ENCODE results near the gene MPI.

DNA sequence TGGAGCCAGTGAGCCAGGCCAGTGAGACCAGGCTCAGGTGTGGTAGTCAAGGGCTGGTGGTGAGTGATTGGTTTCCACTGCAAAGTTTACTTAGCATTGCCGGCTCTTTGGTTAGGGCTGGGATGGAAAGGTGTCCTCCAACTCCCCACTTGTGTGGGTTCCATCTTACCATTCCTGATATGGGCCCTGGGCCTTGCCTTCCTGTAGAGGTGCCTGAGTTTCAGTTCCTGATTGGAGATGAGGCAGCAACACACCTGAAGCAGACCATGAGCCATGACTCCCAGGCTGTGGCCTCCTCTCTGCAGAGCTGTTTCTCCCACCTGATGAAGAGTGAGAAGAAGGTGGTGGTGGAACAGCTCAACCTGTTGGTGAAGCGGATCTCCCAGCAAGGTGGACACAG lies 3.1 kb downstream of the MPI start:
- TF ChIP-seq FOS (IDR thresholded peaks at IDR 0.05; ENCODE audit: borderline replicate concordance, extremely low read depth, insufficient read length) (no peak), POLR2A (IDR thresholded peaks at IDR 0.05; ENCODE audit: low read depth, low read length) (no peak)
- TF ChIP-seq, protein P1, sequence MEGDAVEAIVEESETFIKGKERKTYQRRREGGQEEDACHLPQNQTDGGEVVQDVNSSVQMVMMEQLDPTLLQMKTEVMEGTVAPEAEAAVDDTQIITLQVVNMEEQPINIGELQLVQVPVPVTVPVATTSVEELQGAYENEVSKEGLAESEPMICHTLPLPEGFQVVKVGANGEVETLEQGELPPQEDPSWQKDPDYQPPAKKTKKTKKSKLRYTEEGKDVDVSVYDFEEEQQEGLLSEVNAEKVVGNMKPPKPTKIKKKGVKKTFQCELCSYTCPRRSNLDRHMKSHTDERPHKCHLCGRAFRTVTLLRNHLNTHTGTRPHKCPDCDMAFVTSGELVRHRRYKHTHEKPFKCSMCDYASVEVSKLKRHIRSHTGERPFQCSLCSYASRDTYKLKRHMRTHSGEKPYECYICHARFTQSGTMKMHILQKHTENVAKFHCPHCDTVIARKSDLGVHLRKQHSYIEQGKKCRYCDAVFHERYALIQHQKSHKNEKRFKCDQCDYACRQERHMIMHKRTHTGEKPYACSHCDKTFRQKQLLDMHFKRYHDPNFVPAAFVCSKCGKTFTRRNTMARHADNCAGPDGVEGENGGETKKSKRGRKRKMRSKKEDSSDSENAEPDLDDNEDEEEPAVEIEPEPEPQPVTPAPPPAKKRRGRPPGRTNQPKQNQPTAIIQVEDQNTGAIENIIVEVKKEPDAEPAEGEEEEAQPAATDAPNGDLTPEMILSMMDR (IDR thresholded peaks at IDR 0.05 in 2 of 3, conservative IDR thresholded peaks at IDR 0.05 in 1 of 3; ENCODE audit: control insufficient read depth in 2 of 3, extremely low read depth in 1 of 3, insufficient read depth in 1 of 3, low read depth in 3 of 3, low read length in 3 of 3), result no peak
- TF ChIP-seq, protein P2, sequence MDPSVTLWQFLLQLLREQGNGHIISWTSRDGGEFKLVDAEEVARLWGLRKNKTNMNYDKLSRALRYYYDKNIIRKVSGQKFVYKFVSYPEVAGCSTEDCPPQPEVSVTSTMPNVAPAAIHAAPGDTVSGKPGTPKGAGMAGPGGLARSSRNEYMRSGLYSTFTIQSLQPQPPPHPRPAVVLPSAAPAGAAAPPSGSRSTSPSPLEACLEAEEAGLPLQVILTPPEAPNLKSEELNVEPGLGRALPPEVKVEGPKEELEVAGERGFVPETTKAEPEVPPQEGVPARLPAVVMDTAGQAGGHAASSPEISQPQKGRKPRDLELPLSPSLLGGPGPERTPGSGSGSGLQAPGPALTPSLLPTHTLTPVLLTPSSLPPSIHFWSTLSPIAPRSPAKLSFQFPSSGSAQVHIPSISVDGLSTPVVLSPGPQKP (IDR thresholded peaks at IDR 0.05; ENCODE audit: low read depth, low read length), result no peak

Measured in GM12878 (cell line).